OCI-LY1 (cell line): ENCODE data around the gene SYCE1.

ENCODE experiments used
- H2AFZ ChIP-seq: fragments of 200-600 bp; sonication (generic), shearing (Covaris generic); 2 replicates; pipeline ENCODE4 v1.6.0; 2014; ENCODE audit warnings: antibody characterized with exemption, mild to moderate bottlenecking, low read length
- H3F3A ChIP-seq: fragments of 200-600 bp; sonication (generic), shearing (Covaris generic); 2 replicates; pipeline ENCODE4 v1.6.0; 2014; ENCODE audit warnings: mild to moderate bottlenecking, antibody characterized with exemption, low read length, moderate library complexity; ENCODE audit not compliant: insufficient read depth
- H3K27ac ChIP-seq: fragments of 200-600 bp; sonication (generic); 2 replicates; pipeline ENCODE4 v1.5.1; 2014; ENCODE audit warnings: low read length, mixed run types, mild to moderate bottlenecking, low read depth; ENCODE audit not compliant: poor library complexity, severe bottlenecking
- H3K27me3 ChIP-seq: fragments of 200-600 bp; sonication (generic); 2 replicates; pipeline ENCODE4 v1.6.0; 2014; ENCODE audit warnings: antibody characterized with exemption, mild to moderate bottlenecking, low read length, moderate library complexity; ENCODE audit not compliant: insufficient read depth
- H3K36me3 ChIP-seq: fragments of 200-600 bp; sonication (generic); 2 replicates; pipeline ENCODE4 v1.6.1; 2014; ENCODE audit warnings: mild to moderate bottlenecking, antibody characterized with exemption, low read length, moderate library complexity, mixed read lengths; ENCODE audit not compliant: insufficient read depth
- H3K4me1 ChIP-seq: fragments of 200-600 bp; sonication (generic); 2 replicates; pipeline ENCODE4 v1.5.1; 2014; ENCODE audit warnings: mild to moderate bottlenecking, low read length, moderate library complexity; ENCODE audit not compliant: insufficient read depth, severe bottlenecking
- H3K4me2 ChIP-seq: fragments of 200-600 bp; sonication (generic), shearing (Covaris generic); 2 replicates; pipeline ENCODE4 v1.6.1; 2014; ENCODE audit warnings: low read length
- H3K4me3 ChIP-seq: fragments of 200-600 bp; sonication (generic); 2 replicates; pipeline ENCODE4 v1.5.1; 2014; ENCODE audit warnings: low read length, low read depth, mild to moderate bottlenecking, mixed read lengths; ENCODE audit not compliant: poor library complexity, severe bottlenecking
- H3K79me2 ChIP-seq: fragments of 200-600 bp; shearing (Covaris generic); 2 replicates; pipeline ENCODE4 v1.6.1; 2016; ENCODE audit warnings: mixed run types, low read length, mixed read lengths; ENCODE audit not compliant: insufficient read depth
- H3K9ac ChIP-seq: fragments of 200-600 bp; sonication (generic), shearing (Covaris generic); 2 replicates; pipeline ENCODE4 v1.6.1; 2014; ENCODE audit warnings: mild to moderate bottlenecking, low read length, mixed read lengths
- H3K9me2 ChIP-seq: fragments of 200-600 bp; sonication (generic), shearing (Covaris generic); 2 replicates; pipeline ENCODE4 v1.6.1; 2014; ENCODE audit warnings: low read depth, mild to moderate bottlenecking, low read length, mixed read lengths
- H3K9me3 ChIP-seq: fragments of 200-600 bp; shearing (Covaris generic); 2 replicates; pipeline ENCODE4 v1.6.1; 2014; ENCODE audit warnings: low read length, mixed read lengths
- H4K20me1 ChIP-seq: fragments of 200-600 bp; sonication (generic), shearing (Covaris generic); 2 replicates; pipeline ENCODE4 v1.6.0; 2016; ENCODE audit warnings: mild to moderate bottlenecking, low read length; ENCODE audit not compliant: insufficient read depth
- EZH2 ChIP-seq: fragments of 200-600 bp; sonication (generic), shearing (Covaris generic); IDR thresholded peaks from 2 replicates; pipeline ENCODE4 v1.8.0; 2017; ENCODE audit warnings: borderline replicate concordance, mixed run types, mild to moderate bottlenecking, antibody characterized with exemption, low read length, moderate library complexity, mixed read lengths
- TF ChIP-seq, protein P1 (sequence below): fragments of 200-600 bp; sonication (generic), shearing (Covaris generic); IDR thresholded peaks from 2 replicates; pipeline ENCODE4 v1.5.1; 2017; ENCODE audit warnings: mild to moderate bottlenecking, antibody characterized with exemption, low read length, moderate library complexity, mixed read lengths

The SYCE1 gene

DNA sequence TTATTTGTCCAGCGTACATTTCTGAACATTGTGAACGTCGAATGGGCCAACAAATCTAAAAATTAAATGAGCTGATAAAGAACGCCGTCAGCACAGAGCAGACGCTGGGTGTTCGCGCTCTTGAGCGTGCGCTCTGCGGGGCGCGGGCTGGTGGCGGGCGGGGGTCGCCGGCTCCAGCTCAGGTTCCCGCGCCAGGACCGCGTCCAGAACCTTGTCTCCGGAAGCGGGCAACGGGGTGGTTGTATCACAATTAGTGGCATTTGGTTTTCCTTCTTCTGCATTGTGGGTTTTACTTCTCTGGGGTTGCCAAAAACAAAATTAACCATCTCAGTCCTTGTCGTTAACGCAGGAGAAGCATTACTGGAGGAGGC, 35.8 kb downstream of the SYCE1 start:
- H4K20me1 ChIP-seq, result no peaks in the 10 kb centered on the region
- H3K27me3 ChIP-seq, result no peaks in the 10 kb centered on the region; the same call in 1 of the 2 replicates
- H3K4me2 ChIP-seq, result no peak overlapping the region
- TF ChIP-seq, protein P1, sequence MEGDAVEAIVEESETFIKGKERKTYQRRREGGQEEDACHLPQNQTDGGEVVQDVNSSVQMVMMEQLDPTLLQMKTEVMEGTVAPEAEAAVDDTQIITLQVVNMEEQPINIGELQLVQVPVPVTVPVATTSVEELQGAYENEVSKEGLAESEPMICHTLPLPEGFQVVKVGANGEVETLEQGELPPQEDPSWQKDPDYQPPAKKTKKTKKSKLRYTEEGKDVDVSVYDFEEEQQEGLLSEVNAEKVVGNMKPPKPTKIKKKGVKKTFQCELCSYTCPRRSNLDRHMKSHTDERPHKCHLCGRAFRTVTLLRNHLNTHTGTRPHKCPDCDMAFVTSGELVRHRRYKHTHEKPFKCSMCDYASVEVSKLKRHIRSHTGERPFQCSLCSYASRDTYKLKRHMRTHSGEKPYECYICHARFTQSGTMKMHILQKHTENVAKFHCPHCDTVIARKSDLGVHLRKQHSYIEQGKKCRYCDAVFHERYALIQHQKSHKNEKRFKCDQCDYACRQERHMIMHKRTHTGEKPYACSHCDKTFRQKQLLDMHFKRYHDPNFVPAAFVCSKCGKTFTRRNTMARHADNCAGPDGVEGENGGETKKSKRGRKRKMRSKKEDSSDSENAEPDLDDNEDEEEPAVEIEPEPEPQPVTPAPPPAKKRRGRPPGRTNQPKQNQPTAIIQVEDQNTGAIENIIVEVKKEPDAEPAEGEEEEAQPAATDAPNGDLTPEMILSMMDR, result no peak
- TF ChIP-seq EZH2, result no peak
- H3K4me1 ChIP-seq, result no peaks in the 10 kb centered on the region
- H3K9me2 ChIP-seq, result no peaks in the 10 kb centered on the region
- no peaks in the 10 kb centered on the region for H3K79me2 ChIP-seq
- no peak overlapping the region for H3K4me3 ChIP-seq
- H3K27ac ChIP-seq, result no peak overlapping the region
- no peaks in the 10 kb centered on the region for H3K36me3 ChIP-seq
- no peak overlapping the region for H2AFZ ChIP-seq
- no peaks in the 10 kb centered on the region for H3K9me3 ChIP-seq
- no peaks in the 10 kb centered on the region for H3F3A ChIP-seq
- H3K9ac ChIP-seq, result no peak overlapping the region

DNA sequence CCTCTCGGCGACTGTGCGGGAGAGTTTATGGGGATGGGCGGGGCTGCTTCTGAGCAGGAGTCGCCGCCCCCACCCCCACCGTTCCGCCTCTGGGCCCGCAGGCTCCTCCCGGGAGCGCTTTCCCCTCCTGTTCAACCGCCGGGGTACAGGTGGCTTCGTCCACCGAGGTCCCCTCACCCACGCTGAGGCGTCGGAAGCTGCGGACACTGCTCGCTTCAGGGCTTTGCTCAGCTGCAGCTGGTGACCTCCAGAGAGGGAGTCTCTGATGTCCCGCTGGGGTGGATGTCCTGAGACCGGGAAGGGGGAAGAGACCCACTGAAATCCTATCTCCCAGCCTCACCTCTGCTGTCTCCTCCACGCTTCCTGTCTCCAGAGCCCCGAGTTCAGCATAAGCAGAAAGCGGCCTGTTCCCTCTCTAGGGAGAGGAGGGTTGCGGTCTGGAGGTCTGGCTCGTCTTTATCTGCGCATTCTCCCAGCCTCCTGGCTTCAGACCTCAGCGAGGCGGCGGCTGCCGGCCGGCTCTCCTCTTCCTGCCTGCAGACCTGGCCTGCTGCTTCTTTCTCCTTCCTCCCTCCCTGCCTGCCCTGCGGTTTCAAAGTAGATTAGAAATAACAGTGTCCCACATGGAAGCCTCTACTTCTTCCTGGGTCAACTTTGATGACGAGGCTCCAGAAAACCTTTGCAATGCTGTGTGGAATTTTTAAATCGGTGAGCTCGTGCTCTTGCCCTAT, 36.4 kb downstream of the SYCE1 start:
- Histone ChIP-seq H3K4me2 (no peak overlapping the region), H3K27ac (no peak overlapping the region), H2AFZ (no peak overlapping the region), H3K9ac (no peak overlapping the region), H3K4me1 (no peaks in the 10 kb centered on the region), H3F3A (no peaks in the 10 kb centered on the region), H3K9me3 (no peaks in the 10 kb centered on the region), H3K36me3 (no peaks in the 10 kb centered on the region), H3K79me2 (no peaks in the 10 kb centered on the region), H3K4me3 (no peak overlapping the region), H3K9me2 (no peaks in the 10 kb centered on the region), H4K20me1 (no peaks in the 10 kb centered on the region), H3K27me3 (no peaks in the 10 kb centered on the region; the same call in 1 of the 2 replicates)
- TF ChIP-seq, protein P1, result no peak
- TF ChIP-seq EZH2, result no peak

DNA sequence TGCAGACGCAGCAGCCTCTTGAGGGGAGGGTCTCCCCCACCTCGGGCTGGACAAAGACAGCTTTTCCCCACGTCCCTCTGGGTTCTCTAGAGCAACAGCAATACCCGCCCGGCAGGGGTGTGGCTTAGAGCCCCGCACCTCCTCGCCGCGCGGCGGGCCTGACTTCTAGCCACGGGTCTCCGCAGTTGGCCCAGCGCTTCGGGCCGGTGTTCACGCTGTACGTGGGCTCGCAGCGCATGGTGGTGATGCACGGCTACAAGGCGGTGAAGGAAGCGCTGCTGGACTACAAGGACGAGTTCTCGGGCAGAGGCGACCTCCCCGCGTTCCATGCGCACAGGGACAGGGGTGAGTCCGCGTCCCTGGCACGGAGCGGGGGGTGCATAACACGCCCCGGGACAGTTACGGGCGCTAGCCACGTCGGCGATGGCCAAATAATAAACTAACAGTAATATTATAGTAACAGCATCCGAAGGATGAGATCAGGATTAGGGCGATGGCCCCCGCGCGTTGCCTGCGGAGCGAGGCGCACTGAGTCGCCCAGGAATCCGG, 37.0 kb downstream of the SYCE1 start:
- Histone ChIP-seq H4K20me1 (no peaks in the 10 kb centered on the region), H3F3A (no peaks in the 10 kb centered on the region), H3K9ac (no peak overlapping the region), H3K9me3 (peaks cover 5% of the 10 kb centered on the region; the same call in 1 of the 2 replicates), H3K9me2 (no peaks in the 10 kb centered on the region), H2AFZ (no peak overlapping the region), H3K4me2 (no peak overlapping the region), H3K79me2 (no peaks in the 10 kb centered on the region), H3K4me3 (no peak overlapping the region), H3K4me1 (no peaks in the 10 kb centered on the region), H3K27ac (no peak overlapping the region), H3K36me3 (no peaks in the 10 kb centered on the region; the same call in 1 of the 2 replicates), H3K27me3 (no peaks in the 10 kb centered on the region; the same call in 1 of the 2 replicates)
- TF ChIP-seq EZH2, result no peak
- TF ChIP-seq, protein P1, result no peak
